Esophagus muscularis mucosa (tissue), 4 donors: ENCODE data around the gene CAMKV.

ENCODE experiments used
- EP300 ChIP-seq: sonication (generic); formaldehyde crosslinking; IDR thresholded peaks from one replicate; pipeline ENCODE4 v1.6.1; 2017; ENCODE audit warnings: antibody characterized with exemption
- POLR2A ChIP-seq: fragments of 450-650 bp; IDR thresholded peaks from one replicate; pipeline ENCODE4 v1.6.1; 2017; ENCODE audit warnings: antibody characterized with exemption, moderate library complexity, mild to moderate bottlenecking, low read depth
- POLR2AphosphoS5 ChIP-seq, 2 donors: sonication (generic); formaldehyde crosslinking; IDR thresholded peaks; one replicate each; pipeline ENCODE4 v1.6.1; 2017; ENCODE audit warnings: antibody characterized with exemption in 2 of 2
- TF ChIP-seq, protein P1 (sequence below), 3 experiments: fragments of 200-600 bp in 2 of 3; fragments of 450-650 bp in 1 of 3; sonication (generic) in 2 of 3; IDR thresholded peaks; one replicate each; pipeline ENCODE4 v1.5.1; 2017 to 2019; ENCODE audit warnings: antibody characterized with exemption in 3 of 3, mild to moderate bottlenecking in 2 of 3, moderate library complexity in 1 of 3

DNA sequence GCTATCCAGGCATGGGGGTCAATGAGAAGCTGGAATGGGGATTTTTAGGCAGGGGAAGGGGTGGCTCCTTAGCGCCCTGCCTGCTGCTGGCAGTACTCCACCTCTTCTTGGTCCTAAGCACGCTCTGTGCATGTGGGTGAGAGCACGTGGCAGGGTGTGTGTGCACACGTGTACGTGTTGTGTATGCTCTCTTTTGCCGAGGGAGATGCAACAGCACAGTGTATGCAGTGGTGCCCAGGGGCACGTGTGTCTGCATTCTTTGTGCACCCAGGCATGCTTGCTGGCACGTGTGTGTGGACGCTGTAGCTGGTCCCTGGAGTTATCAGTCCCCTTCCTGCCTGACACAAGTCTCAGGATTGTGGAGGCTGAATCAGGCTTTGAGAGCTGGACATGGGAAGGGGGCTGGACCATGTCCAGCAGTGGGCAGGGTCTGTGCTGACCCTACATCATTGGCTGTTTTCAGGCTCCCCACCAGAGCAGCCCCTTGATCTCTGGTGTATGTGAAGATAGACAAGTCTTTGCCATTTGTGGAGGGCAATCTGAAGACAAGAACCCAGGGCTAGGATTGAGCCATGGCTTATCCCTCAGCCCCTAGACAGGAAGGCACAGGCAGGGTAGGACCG, 1.9 kb upstream of the CAMKV start:
- TF ChIP-seq, protein P1, sequence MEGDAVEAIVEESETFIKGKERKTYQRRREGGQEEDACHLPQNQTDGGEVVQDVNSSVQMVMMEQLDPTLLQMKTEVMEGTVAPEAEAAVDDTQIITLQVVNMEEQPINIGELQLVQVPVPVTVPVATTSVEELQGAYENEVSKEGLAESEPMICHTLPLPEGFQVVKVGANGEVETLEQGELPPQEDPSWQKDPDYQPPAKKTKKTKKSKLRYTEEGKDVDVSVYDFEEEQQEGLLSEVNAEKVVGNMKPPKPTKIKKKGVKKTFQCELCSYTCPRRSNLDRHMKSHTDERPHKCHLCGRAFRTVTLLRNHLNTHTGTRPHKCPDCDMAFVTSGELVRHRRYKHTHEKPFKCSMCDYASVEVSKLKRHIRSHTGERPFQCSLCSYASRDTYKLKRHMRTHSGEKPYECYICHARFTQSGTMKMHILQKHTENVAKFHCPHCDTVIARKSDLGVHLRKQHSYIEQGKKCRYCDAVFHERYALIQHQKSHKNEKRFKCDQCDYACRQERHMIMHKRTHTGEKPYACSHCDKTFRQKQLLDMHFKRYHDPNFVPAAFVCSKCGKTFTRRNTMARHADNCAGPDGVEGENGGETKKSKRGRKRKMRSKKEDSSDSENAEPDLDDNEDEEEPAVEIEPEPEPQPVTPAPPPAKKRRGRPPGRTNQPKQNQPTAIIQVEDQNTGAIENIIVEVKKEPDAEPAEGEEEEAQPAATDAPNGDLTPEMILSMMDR (IDR thresholded peaks at IDR 0.05): no peak
- no peak for TF ChIP-seq POLR2A
- TF ChIP-seq POLR2AphosphoS5 (IDR thresholded peaks at IDR 0.05): no peak
- no peak for TF ChIP-seq EP300
